Natural killer cell (primary cell): ENCODE data around the gene PHF14. TPM values are rescaled to one million over a fixed set of nuclear protein-coding genes. Genes with fewer than 3 reads are reported as not detected.

Source experiments
- ATAC-seq, 3 donors: fragments of 150-1000 bp in 2 of 3; fragments of 200-7000 bp in 1 of 3; cut with Tn5 transposase; 1 replicate in 1 of 3; 2 replicates in 2 of 3; pipeline ENCODE4 v1.10.0; 2021; ENCODE audit warnings: mild to moderate bottlenecking in 2 of 3, moderate library complexity in 2 of 3
- DNase-seq, 2 donors: peaks; one replicate each; pipeline versions ENCODE4 v3.0.0 to v3.0.0-alpha.2; 2013 to 2021; ENCODE audit warnings: mixed read lengths in 1 of 2
- H3K27ac ChIP-seq: one replicate; pipeline ENCODE4 v1.5.1; 2013; ENCODE audit warnings: mild to moderate bottlenecking, low read length
- H3K27me3 ChIP-seq: one replicate; pipeline ENCODE4 v1.6.1; 2013; ENCODE audit warnings: low read length; ENCODE audit not compliant: control insufficient read depth, insufficient read depth
- H3K36me3 ChIP-seq: one replicate; pipeline ENCODE4 v1.6.1; 2013; ENCODE audit warnings: low read length; ENCODE audit not compliant: control insufficient read depth, insufficient read depth
- H3K4me1 ChIP-seq: one replicate; pipeline ENCODE4 v1.6.1; 2013; ENCODE audit warnings: low read length; ENCODE audit not compliant: control insufficient read depth, insufficient read depth
- H3K4me3 ChIP-seq: one replicate; pipeline ENCODE4 v1.5.1; 2013; ENCODE audit warnings: low read length
- H3K9me3 ChIP-seq: one replicate; pipeline ENCODE4 v1.6.1; 2013; ENCODE audit warnings: low read length; ENCODE audit not compliant: control insufficient read depth, insufficient read depth
- H3K27ac Mint-ChIP-seq, 2 donors: one replicate each; pipeline ENCODE4 v1.8.0; 2022; ENCODE audit warnings: mild to moderate bottlenecking in 2 of 2, mixed read lengths in 2 of 2, moderate library complexity in 1 of 2
- H3K27me3 Mint-ChIP-seq, 2 donors: one replicate each; pipeline ENCODE4 v1.8.0; 2022; ENCODE audit warnings: low read depth in 2 of 2, mixed read lengths in 2 of 2
- H3K36me3 Mint-ChIP-seq: one replicate; pipeline ENCODE4 v1.8.0; 2022; ENCODE audit warnings: mixed read lengths
- H3K4me1 Mint-ChIP-seq, 2 donors: one replicate each; pipeline ENCODE4 v1.8.0; 2022; ENCODE audit warnings: mixed read lengths in 2 of 2
- H3K4me3 Mint-ChIP-seq: one replicate; pipeline ENCODE4 v1.8.0; 2022; ENCODE audit warnings: mild to moderate bottlenecking, moderate library complexity, mixed read lengths
- H3K9me3 Mint-ChIP-seq, 2 donors: one replicate each; pipeline ENCODE4 v1.8.0; 2022; ENCODE audit warnings: mixed read lengths in 2 of 2
- CTCF ChIP-seq: fragments of 200-600 bp; IDR thresholded peaks from one replicate; pipeline ENCODE4 v1.8.0; 2022; ENCODE audit warnings: antibody characterized with exemption
- WGBS: methylation state at CpG from one replicate; pipeline ENCODE4 v1.1.7; 2013; ENCODE audit warnings: missing lambda C conversion rate; ENCODE audit not compliant: insufficient coverage; 5-methylcytosine and 5-hydroxymethylcytosine counted together
- intact Hi-C: fragments of 100-400 bp; cut with micrococcal nuclease; formaldehyde crosslinking; loops from one replicate; pipeline ENCODE4 v1.14.2; 2022
- total RNA-seq, 4 donors: library from RNA; stranded (reverse); fragments of 120-200 nt in 1 of 4; gene quantifications; one replicate each; pipeline versions ENCODE4 v1.2.3 to v1.2.4, GENCODE V29; 2013 to 2022

Gene PHF14
- total RNA-seq, 3 donors from 2014 or later (not counting 1 experiment from before 2014, with no cell fraction given), result 23.6 to 30.8 (median 27.7) TPM

- no peaks in the 10 kb centered on the region for H3K27me3 Mint-ChIP-seq
- intact Hi-C loops, result no loop called here
Observed at GRCh38 chr7:11054033-11054432, 80.4 kb downstream of the PHF14 start.

GRCh38 chr7:11060893-11061292, 87.2 kb downstream of the PHF14 start:
- H3K36me3 Mint-ChIP-seq, result peaks cover 12% of the 10 kb centered on the region
- no peaks in the 10 kb centered on the region for H3K9me3 Mint-ChIP-seq
- H3K4me1 Mint-ChIP-seq, result no peaks in the 10 kb centered on the region
- TF ChIP-seq CTCF, result no peak
- DNase-seq (no peak), ATAC-seq (no peak)
- WGBS, result 51% methylated on average over 2 of the region's 2 CpGs
- Histone ChIP-seq H3K27me3 (no peaks in the 10 kb centered on the region), H3K36me3 (peaks cover 20% of the 10 kb centered on the region), H3K4me1 (no peaks in the 10 kb centered on the region), H3K27ac (no peak overlapping the region), H3K4me3 (no peak overlapping the region), H3K9me3 (no peaks in the 10 kb centered on the region)
- intact Hi-C loops, result no loop called here
- H3K27ac Mint-ChIP-seq, result no peak overlapping the region
- H3K27me3 Mint-ChIP-seq, result no peaks in the 10 kb centered on the region
- no peak overlapping the region for H3K4me3 Mint-ChIP-seq

More at GRCh38 chr7:11054033-11054432, 80.4 kb downstream of the PHF14 start:
- no peak overlapping the region for H3K27ac Mint-ChIP-seq
- Histone ChIP-seq H3K27ac (no peak overlapping the region), H3K36me3 (peaks cover 15% of the 10 kb centered on the region), H3K4me3 (no peak overlapping the region), H3K4me1 (no peaks in the 10 kb centered on the region), H3K27me3 (no peaks in the 10 kb centered on the region), H3K9me3 (no peaks in the 10 kb centered on the region)
- H3K36me3 Mint-ChIP-seq, result no peaks in the 10 kb centered on the region
- H3K4me3 Mint-ChIP-seq, result no peak overlapping the region
- H3K4me1 Mint-ChIP-seq, result no peaks in the 10 kb centered on the region
- 100% methylated on average over 1 of the region's 2 CpGs for WGBS
- TF ChIP-seq CTCF, result no peak
- no peaks in the 10 kb centered on the region for H3K9me3 Mint-ChIP-seq
- no peak for DNase-seq
- no peak for ATAC-seq

- no peaks in the 10 kb centered on the region for H3K27me3 Mint-ChIP-seq
- TF ChIP-seq CTCF, result no peak
- peaks cover 12% of the 10 kb centered on the region for H3K36me3 Mint-ChIP-seq
Observed at GRCh38 chr7:11062110-11062509, 88.4 kb downstream of the PHF14 start.

GRCh38 chr7:11069591-11069990, 95.9 kb downstream of the PHF14 start:
- H3K27me3 ChIP-seq, result no peaks in the 10 kb centered on the region
- Mint-ChIP-seq H3K27me3 (no peaks in the 10 kb centered on the region), H3K4me3 (no peak overlapping the region), H3K4me1 (peaks cover 0 to 5% of the 10 kb centered on the region in 2 donors), H3K36me3 (peaks cover 6% of the 10 kb centered on the region), H3K9me3 (no peaks in the 10 kb centered on the region), H3K27ac (no peak overlapping the region)
- H3K4me1 ChIP-seq, result no peaks in the 10 kb centered on the region
- H3K4me3 ChIP-seq, result no peak overlapping the region
- no peak for TF ChIP-seq CTCF
- peaks cover 3% of the 10 kb centered on the region for H3K36me3 ChIP-seq
- DNase-seq (no peak), ATAC-seq (no peak)
- no CpG with 5 or more reads among the region's 3 CpGs for WGBS
- no peak overlapping the region for H3K27ac ChIP-seq
- no peaks in the 10 kb centered on the region for H3K9me3 ChIP-seq
- intact Hi-C loops, result no loop called here

More at GRCh38 chr7:11062110-11062509, 88.4 kb downstream of the PHF14 start:
- no peak overlapping the region for H3K27ac ChIP-seq
- H3K27ac Mint-ChIP-seq, result no peak overlapping the region
- H3K36me3 ChIP-seq, result peaks cover 20% of the 10 kb centered on the region
- H3K4me3 ChIP-seq, result no peak overlapping the region
- ATAC-seq (no peak), DNase-seq (no peak)
- no peak overlapping the region for H3K4me3 Mint-ChIP-seq
- H3K4me1 Mint-ChIP-seq, result no peaks in the 10 kb centered on the region
- H3K9me3 Mint-ChIP-seq, result no peaks in the 10 kb centered on the region
- H3K9me3 ChIP-seq, result no peaks in the 10 kb centered on the region
- no peaks in the 10 kb centered on the region for H3K27me3 ChIP-seq
- intact Hi-C loops, result no loop called here
- no peaks in the 10 kb centered on the region for H3K4me1 ChIP-seq
